ENCODE measurements around the gene CLCF1. TPM values are rescaled to one million over a fixed set of nuclear protein-coding genes. Genes with fewer than 3 reads are reported as not detected.

CLCF1 gene
- total and polyA plus RNA-seq, 2 donors: 0.19 to 2.0 TPM

- WGBS: 18% methylated on average over 31 of the region's 31 CpGs
- Histone ChIP-seq H3K27ac (ENCODE audit: low read depth in 1 of 2, low read length in 1 of 2) (peak overlapping the region in 1 of 2 donors; percentile 25), H3K36me3 (ENCODE audit: control insufficient read depth in 2 of 2, insufficient read depth in 2 of 2, low read length in 1 of 2) (peaks cover 33 to 36% of the 10 kb centered on the region in 2 donors), H3K4me3 (ENCODE audit: low read length in 2 of 2) (peak overlapping the region; percentile 83 to 89), H3K27me3 (ENCODE audit: control insufficient read depth in 2 of 2, insufficient read depth in 1 of 2, low read length in 1 of 2) (no peaks in the 10 kb centered on the region), H3K9me3 (ENCODE audit: control insufficient read depth in 2 of 2, insufficient read depth in 1 of 2, low read length in 1 of 2) (no peaks in the 10 kb centered on the region), H3K4me1 (ENCODE audit: control insufficient read depth in 2 of 2, insufficient read depth in 2 of 2, low read length in 2 of 2) (peaks cover 11 to 42% of the 10 kb centered on the region in 2 donors)
- DNase-seq (ENCODE audit: low read depth in 6 of 9, low spot score in 9 of 9): no peak
Measured at GRCh38 chr11:67392183-67392715, 18.9 kb upstream of the CLCF1 start.

DNA sequence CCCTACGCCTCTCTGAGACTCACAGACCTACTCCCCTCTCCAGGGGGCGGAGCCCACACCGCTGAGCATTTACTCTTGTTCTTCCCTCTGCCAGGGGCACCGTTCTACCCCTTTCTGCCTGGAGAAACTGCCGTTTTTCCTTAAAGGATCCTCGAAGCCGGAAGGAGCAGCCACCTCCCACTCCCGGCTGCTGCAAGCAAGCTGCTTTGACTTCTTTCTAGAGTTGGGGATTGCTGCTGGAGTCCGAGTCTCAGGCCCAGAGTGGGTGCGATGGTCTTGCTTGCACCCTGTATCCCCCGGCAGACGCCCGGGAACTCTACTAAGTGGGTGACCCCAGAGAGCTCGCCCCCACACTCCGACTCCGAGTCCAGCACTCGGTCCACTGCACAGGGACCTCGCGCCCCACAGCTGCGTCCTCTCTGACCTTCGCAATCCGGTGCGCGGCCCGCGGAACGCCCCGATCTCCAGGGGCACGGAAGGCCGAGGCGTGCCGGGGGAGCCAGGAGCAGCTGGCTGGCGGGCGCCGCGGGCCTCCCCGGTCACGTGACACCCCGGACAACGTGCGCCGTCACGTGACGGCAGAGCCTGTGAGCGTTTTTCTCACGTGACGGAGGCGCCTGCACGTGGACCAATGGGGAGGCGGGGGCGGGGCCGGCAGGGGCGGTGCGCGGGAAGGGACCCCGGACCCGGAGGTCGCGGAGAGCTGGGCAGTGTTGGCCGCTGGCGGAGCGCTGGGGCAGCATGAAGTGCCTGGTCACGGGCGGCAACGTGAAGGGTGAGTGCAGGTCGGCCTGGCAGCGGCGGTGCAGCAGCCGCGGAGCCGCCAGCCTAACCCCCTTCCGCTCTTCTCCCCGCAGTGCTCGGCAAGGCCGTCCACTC, 18.1 kb upstream of the CLCF1 start, which contains the start of gene RAD9A:
Gene RAD9A (plus strand): TSS at position 683 of the 879 bp plus-strand sequence. CDS start 59 bp downstream, at position 742.
- peaks cover 26 to 29% of the 10 kb centered on the region in 2 donors for H3K36me3 ChIP-seq (ENCODE audit: control insufficient read depth in 2 of 2, insufficient read depth in 2 of 2, low read length in 1 of 2)
- WGBS: under 1% methylated on average over 75 of the region's 75 CpGs
- H3K27me3 ChIP-seq (ENCODE audit: control insufficient read depth in 2 of 2, insufficient read depth in 1 of 2, low read length in 1 of 2): peaks cover 0 to 5% of the 10 kb centered on the region in 2 donors
- peaks cover 11 to 40% of the 10 kb centered on the region in 2 donors for H3K4me1 ChIP-seq (ENCODE audit: control insufficient read depth in 2 of 2, insufficient read depth in 2 of 2, low read length in 2 of 2)
- peak in 8 of 9 donors; percentile 88 to 97 (median 92) for DNase-seq (ENCODE audit: low read depth in 6 of 9, low spot score in 9 of 9)
- peak within 1 kb of the TSS; percentile 81 to 84 for H3K27ac ChIP-seq (ENCODE audit: low read depth in 1 of 2, low read length in 1 of 2)
- H3K4me3 ChIP-seq (ENCODE audit: low read length in 2 of 2): peak within 1 kb of the TSS; percentile 83 to 89
- no peaks in the 10 kb centered on the region for H3K9me3 ChIP-seq (ENCODE audit: control insufficient read depth in 2 of 2, insufficient read depth in 1 of 2, low read length in 1 of 2)

DNA sequence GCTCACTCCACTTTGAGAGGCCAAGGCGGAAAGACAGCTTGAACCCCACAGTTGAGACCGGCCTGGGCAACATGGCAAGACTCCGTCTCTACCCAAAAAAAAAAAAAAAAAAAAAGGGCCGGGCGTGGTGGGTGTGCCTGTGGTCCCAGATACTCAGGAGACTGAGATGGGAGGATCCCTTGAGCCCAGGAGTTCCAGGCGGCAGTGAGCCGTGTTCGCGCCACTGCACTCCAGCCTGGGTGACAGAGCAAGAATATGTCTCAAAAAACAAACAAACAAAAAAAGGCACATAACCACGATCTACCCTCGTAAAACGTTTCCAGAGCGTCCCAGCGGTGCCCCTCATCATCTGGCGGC, 17.5 kb upstream of the CLCF1 start:
- Histone ChIP-seq H3K27me3 (ENCODE audit: control insufficient read depth in 2 of 2, insufficient read depth in 1 of 2, low read length in 1 of 2) (peaks cover 0 to 5% of the 10 kb centered on the region in 2 donors), H3K4me1 (ENCODE audit: control insufficient read depth in 2 of 2, insufficient read depth in 2 of 2, low read length in 2 of 2) (peaks cover 11 to 34% of the 10 kb centered on the region in 2 donors), H3K36me3 (ENCODE audit: control insufficient read depth in 2 of 2, insufficient read depth in 2 of 2, low read length in 1 of 2) (peaks cover 20 to 22% of the 10 kb centered on the region in 2 donors), H3K27ac (ENCODE audit: low read depth in 1 of 2, low read length in 1 of 2) (peak overlapping the region; percentile 81 to 84), H3K4me3 (ENCODE audit: low read length in 2 of 2) (peak overlapping the region; percentile 67 to 89), H3K9me3 (ENCODE audit: control insufficient read depth in 2 of 2, insufficient read depth in 1 of 2, low read length in 1 of 2) (no peaks in the 10 kb centered on the region)
- WGBS: 20% methylated on average over 15 of the region's 15 CpGs
- DNase-seq (ENCODE audit: low read depth in 6 of 9, low spot score in 9 of 9): no peak

DNA sequence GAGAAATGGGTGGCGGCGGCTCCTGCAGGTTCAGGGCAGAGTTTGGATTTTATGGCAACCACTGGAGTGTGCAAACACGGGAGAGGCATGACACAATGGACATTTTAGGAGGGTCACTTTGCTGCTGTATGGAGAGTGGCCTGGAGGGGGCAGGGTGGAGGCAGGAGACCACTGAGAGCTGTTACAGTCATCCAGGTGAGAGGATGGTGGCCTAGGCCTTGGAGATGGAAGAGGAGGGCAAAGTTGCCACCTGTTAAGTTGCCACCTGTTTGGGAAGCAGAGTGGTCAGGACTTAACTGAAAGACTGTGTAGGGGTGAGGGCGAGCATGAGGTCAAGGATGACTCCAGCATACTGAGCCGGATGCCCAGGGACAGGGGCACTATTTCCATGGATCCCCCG, 16.1 kb upstream of the CLCF1 start:
- Histone ChIP-seq H3K9me3 (ENCODE audit: control insufficient read depth in 2 of 2, insufficient read depth in 1 of 2, low read length in 1 of 2) (no peaks in the 10 kb centered on the region), H3K27ac (ENCODE audit: low read depth in 1 of 2, low read length in 1 of 2) (no peak overlapping the region), H3K4me3 (ENCODE audit: low read length in 2 of 2) (no peak overlapping the region), H3K27me3 (ENCODE audit: control insufficient read depth in 2 of 2, insufficient read depth in 1 of 2, low read length in 1 of 2) (peaks cover 0 to 18% of the 10 kb centered on the region in 2 donors), H3K36me3 (ENCODE audit: control insufficient read depth in 2 of 2, insufficient read depth in 2 of 2, low read length in 1 of 2) (peaks cover 11 to 13% of the 10 kb centered on the region in 2 donors), H3K4me1 (ENCODE audit: control insufficient read depth in 2 of 2, insufficient read depth in 2 of 2, low read length in 2 of 2) (peaks cover 11 to 34% of the 10 kb centered on the region in 2 donors)
- DNase-seq (ENCODE audit: low read depth in 6 of 9, low spot score in 9 of 9): no peak
- 86% methylated on average over 6 of the region's 6 CpGs for WGBS

- peaks cover 9 to 31% of the 10 kb centered on the region in 2 donors for H3K4me1 ChIP-seq (ENCODE audit: control insufficient read depth in 2 of 2, insufficient read depth in 2 of 2, low read length in 2 of 2)
- H3K9me3 ChIP-seq (ENCODE audit: control insufficient read depth in 2 of 2, insufficient read depth in 1 of 2, low read length in 1 of 2): no peaks in the 10 kb centered on the region
- no peak overlapping the region for H3K4me3 ChIP-seq (ENCODE audit: low read length in 2 of 2)
- peaks cover 0 to 20% of the 10 kb centered on the region in 2 donors for H3K27me3 ChIP-seq (ENCODE audit: control insufficient read depth in 2 of 2, insufficient read depth in 1 of 2, low read length in 1 of 2)
- no peaks in the 10 kb centered on the region for H3K36me3 ChIP-seq (ENCODE audit: control insufficient read depth in 2 of 2, insufficient read depth in 2 of 2, low read length in 1 of 2)
- H3K27ac ChIP-seq (ENCODE audit: low read depth in 1 of 2, low read length in 1 of 2): no peak overlapping the region
- WGBS: 82% methylated on average over 6 of the region's 6 CpGs
- DNase-seq (ENCODE audit: low read depth in 6 of 9, low spot score in 9 of 9): no peak
Measured at GRCh38 chr11:67387518-67387917, 14.1 kb upstream of the CLCF1 start.

- peaks cover 0 to 22% of the 10 kb centered on the region in 2 donors for H3K27me3 ChIP-seq (ENCODE audit: control insufficient read depth in 2 of 2, insufficient read depth in 1 of 2, low read length in 1 of 2)
- H3K36me3 ChIP-seq (ENCODE audit: control insufficient read depth in 2 of 2, insufficient read depth in 2 of 2, low read length in 1 of 2): no peaks in the 10 kb centered on the region
- peaks cover 6 to 31% of the 10 kb centered on the region in 2 donors for H3K4me1 ChIP-seq (ENCODE audit: control insufficient read depth in 2 of 2, insufficient read depth in 2 of 2, low read length in 2 of 2)
- 56% methylated on average over 9 of the region's 9 CpGs for WGBS
- no peak overlapping the region for H3K27ac ChIP-seq (ENCODE audit: low read depth in 1 of 2, low read length in 1 of 2)
- no peak for DNase-seq (ENCODE audit: low read depth in 6 of 9, low spot score in 9 of 9)
- no peak overlapping the region for H3K4me3 ChIP-seq (ENCODE audit: low read length in 2 of 2)
- no peaks in the 10 kb centered on the region for H3K9me3 ChIP-seq (ENCODE audit: control insufficient read depth in 2 of 2, insufficient read depth in 1 of 2, low read length in 1 of 2)
Measured at GRCh38 chr11:67387069-67387468, 13.7 kb upstream of the CLCF1 start.

- Histone ChIP-seq H3K9me3 (ENCODE audit: control insufficient read depth in 2 of 2, insufficient read depth in 1 of 2, low read length in 1 of 2) (no peaks in the 10 kb centered on the region), H3K27ac (ENCODE audit: low read depth in 1 of 2, low read length in 1 of 2) (no peak overlapping the region)
Measured at GRCh38 chr11:67384851-67385366, 11.5 kb upstream of the CLCF1 start.

DNA sequence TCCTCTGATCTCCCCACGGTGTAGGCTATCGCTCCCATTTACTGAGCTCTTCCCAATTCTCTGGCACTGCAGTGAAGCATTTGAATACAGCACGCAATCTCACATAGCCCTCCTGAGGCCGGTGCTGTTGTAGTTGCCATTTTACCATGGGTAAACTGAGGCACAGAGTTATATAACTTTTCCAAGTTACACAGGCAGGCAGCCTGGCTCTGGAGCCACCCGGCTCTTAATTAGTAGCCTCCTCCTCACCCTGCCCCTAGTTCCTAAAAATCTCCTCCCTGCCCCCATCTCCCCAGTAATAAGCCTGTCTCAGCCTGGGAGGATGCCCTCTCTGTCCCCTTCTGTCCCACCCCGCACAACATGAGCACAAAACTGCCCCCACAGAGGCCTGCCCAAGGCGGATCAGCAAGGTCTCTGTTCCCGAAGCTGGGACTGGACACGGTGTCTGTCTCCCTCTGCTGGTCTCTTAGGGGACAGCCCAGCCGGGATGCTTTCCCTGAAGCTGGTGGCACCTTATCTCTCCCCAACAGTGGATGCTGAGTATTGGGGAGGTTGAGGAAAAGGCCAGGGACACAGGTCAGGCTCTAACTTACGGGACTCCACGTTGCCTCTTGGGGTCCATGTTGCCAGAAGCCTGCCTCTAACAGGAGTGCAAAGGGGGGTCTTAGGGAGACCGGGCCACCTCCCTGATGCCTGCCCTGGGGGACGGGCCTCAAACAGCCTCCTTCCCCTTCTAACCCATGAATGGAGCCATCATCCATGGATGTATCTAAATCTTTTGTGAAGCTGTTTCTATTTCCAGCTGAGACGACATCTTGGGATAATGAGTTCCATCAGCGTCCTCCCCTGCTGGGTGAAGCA, 9.1 kb upstream of the CLCF1 start:
- no peak overlapping the region for H3K4me3 ChIP-seq (ENCODE audit: low read length in 2 of 2)
- no peak overlapping the region for H3K27ac ChIP-seq (ENCODE audit: low read depth in 1 of 2, low read length in 1 of 2)
- H3K27me3 ChIP-seq (ENCODE audit: control insufficient read depth in 2 of 2, insufficient read depth in 1 of 2, low read length in 1 of 2): peaks cover 4 to 41% of the 10 kb centered on the region in 2 donors
- peaks cover 0 to 26% of the 10 kb centered on the region in 2 donors for H3K4me1 ChIP-seq (ENCODE audit: control insufficient read depth in 2 of 2, insufficient read depth in 2 of 2, low read length in 2 of 2)
- no peaks in the 10 kb centered on the region for H3K9me3 ChIP-seq (ENCODE audit: control insufficient read depth in 2 of 2, insufficient read depth in 1 of 2, low read length in 1 of 2)
- WGBS: 54% methylated on average over 16 of the region's 16 CpGs
- peak; percentile 48 to 88 (median 75) for DNase-seq (ENCODE audit: low read depth in 6 of 9, low spot score in 9 of 9)
- no peaks in the 10 kb centered on the region for H3K36me3 ChIP-seq (ENCODE audit: control insufficient read depth in 2 of 2, insufficient read depth in 2 of 2, low read length in 1 of 2)

More at GRCh38 chr11:67384851-67385366, 11.5 kb upstream of the CLCF1 start:
- no peak overlapping the region for H3K4me3 ChIP-seq (ENCODE audit: low read length in 2 of 2)
- H3K36me3 ChIP-seq (ENCODE audit: control insufficient read depth in 2 of 2, insufficient read depth in 2 of 2, low read length in 1 of 2): no peaks in the 10 kb centered on the region
- peaks cover 0 to 33% of the 10 kb centered on the region in 2 donors for H3K4me1 ChIP-seq (ENCODE audit: control insufficient read depth in 2 of 2, insufficient read depth in 2 of 2, low read length in 2 of 2)
- no peak for DNase-seq (ENCODE audit: low read depth in 6 of 9, low spot score in 9 of 9)
- WGBS: 91% methylated on average over 3 of the region's 3 CpGs
- H3K27me3 ChIP-seq (ENCODE audit: control insufficient read depth in 2 of 2, insufficient read depth in 1 of 2, low read length in 1 of 2): peaks cover 0 to 27% of the 10 kb centered on the region in 2 donors

Data from thymus (tissue), 11 donors.